SKM-1 (cell line): Measurements from ENCODE around the gene ENO3.

Experiments
- DNase-seq: peaks from one replicate; lab custom pipeline; 2025; ENCODE audit not compliant: unreplicated experiment; lab: John Stamatoyannopoulos, UW

Gene ENO3

GRCh38 chr17:4936436-4936835 is 14.5 kb upstream of the ENO3 start:
- no peak for DNase-seq

DNA sequence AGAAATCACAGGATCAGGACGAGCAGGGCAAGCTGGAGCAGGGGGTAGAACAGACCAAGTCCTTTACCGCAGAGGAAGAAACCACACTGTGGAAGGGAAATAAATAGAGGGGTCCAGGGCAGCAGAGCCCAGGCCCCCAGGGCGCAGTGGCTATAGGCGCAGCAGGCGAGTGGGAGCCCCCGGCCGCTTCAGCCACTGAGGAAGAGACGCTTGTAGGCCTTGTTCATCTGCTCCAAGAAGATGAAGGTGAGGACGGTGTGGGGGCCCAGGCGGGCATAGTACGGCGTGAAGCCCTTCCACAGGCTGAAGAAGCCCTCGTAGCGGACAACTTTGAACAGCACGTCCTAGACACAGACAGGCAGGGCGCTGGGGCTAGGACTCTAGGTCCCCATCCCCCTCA is 13.4 kb upstream of the ENO3 start:
- DNase-seq = no peak

DNA sequence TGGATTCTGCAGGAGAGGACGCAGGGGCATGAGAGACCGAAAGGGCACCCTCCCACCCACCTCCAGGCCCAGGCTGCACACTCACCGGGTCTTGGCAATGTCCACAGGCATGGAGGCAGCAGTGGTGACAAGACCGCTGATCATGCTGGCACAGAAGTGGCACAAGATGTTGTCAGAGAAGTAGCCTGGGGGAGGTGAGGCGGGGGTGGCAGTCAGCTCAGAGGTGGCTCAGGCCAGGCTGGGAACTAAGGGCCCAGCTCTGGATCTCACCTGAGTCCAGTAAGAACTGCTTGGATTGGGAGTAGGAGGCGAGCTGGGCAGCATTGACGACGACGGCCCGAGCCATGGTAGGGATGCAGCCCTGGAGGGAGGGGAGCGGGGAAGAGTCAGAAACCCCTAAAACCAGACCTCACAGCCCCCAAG is 12.8 kb upstream of the ENO3 start:
- no peak for DNase-seq

DNA sequence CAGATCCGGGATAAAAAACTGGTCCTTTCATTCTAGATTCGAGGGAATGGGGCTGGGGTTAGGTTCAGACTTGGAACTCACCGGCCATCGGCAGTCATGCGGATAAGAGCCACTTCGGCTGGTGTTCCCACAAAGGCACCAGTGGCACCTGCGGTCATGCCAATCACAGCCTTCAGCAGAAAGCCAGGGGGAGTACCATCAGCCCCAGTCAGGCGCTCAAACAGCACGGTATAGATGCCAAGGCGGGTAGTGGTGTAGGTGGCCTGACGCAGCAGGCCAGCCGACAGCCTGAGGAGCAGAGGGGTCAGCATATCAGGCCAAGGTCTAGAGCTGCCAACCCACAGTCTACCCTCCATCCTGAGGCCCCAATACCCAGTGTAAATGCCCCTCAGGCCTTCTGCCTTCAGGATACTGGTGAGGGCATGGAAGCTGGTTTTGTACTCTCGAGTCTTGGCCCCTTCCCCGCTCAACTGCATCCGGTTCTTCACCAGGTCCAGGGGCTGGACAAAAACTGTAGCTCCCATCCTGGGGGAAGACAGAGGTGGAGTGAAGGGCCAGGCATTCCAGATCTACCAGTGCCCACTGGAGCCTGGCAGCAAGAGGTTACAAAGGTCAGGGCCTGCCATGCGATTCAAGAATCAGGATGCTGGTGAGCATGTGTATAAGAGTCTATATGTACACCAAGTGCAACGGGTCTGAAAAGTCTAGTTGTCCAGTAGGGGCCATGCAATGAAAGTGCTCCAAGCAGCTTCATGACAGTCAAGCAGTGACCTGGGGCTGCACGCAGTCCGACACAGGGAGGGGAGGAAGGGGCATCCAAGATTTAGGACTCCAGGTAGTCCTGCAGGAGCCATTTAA is 12.0 kb upstream of the ENO3 start:
- no peak for DNase-seq

DNA sequence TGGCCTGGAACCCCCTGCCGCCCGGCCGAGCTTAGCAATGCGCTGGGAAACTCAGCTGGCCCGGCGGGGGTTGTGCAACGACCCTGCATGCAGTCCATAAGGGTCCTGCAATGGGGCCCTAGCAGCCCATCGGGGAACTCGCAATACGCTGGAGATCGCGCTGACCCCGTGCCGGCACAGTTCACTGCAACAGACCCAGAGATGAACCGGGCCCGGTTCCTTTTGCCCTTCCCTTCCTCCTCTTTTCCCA is 11.4 kb upstream of the ENO3 start:
- DNase-seq = no peak

- DNase-seq = peak; percentile 90
Observed at GRCh38 chr17:4939796-4940554, 10.9 kb upstream of the ENO3 start, which contains the start of the genes RNF167 and SLC25A11. Gene RNF167 (plus strand): TSS chr17:4940268. CDS start chr17:4940910, 642 bp downstream. Gene SLC25A11 (minus strand): TSS chr17:4940046. CDS start chr17:4939910, 136 bp downstream.

DNA sequence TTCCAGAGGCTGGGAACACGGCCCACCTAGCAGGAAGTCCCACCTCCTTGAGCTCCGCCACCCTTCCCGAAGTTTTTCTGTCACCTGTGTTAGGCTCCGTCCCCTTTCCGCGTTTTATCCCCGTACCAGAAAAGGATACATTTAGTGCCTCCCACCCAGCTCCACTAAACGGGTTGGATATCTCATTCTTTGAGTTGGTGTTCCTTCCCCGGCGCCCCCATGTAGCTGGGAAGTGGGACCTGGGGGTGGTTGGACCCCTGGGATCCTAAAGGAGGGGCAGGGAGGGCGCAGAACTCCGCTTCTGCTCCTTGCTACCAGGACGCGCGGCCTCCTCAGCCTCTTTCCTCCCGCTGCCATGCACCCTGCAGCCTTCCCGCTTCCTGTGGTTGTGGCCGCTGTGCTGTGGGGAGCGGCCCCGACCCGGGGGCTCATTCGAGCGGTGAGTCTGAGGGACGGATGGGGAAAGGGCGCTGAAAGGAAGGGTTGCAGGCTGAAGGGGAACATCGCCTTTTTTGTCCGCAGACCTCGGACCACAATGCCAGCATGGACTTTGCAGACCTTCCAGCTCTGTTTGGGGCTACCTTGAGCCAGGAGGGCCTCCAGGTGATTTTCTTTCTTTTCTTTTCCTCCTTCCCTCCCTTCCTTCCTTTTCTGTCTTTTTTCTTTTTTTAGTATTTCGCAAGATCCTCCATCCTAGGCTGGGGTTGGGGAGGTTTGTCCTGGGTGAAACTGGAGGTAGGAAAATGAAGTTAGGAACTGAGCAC is 10.2 kb upstream of the ENO3 start:
- DNase-seq = no peak

DNA sequence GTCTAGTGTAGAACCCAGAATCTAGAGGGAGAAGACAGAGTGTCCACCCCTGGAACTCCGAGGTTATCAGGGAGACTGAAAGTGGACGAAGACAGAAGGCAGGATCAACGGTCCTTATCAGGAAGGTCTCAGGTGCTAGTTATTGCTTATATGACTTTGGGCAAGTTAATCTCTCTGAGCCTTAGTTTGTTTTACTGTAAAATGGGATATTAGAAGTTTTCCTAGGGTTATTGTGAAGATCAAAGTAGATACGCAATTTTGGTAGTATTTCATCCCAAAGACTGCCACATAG is 9.7 kb upstream of the ENO3 start:
- DNase-seq = no peak

DNA sequence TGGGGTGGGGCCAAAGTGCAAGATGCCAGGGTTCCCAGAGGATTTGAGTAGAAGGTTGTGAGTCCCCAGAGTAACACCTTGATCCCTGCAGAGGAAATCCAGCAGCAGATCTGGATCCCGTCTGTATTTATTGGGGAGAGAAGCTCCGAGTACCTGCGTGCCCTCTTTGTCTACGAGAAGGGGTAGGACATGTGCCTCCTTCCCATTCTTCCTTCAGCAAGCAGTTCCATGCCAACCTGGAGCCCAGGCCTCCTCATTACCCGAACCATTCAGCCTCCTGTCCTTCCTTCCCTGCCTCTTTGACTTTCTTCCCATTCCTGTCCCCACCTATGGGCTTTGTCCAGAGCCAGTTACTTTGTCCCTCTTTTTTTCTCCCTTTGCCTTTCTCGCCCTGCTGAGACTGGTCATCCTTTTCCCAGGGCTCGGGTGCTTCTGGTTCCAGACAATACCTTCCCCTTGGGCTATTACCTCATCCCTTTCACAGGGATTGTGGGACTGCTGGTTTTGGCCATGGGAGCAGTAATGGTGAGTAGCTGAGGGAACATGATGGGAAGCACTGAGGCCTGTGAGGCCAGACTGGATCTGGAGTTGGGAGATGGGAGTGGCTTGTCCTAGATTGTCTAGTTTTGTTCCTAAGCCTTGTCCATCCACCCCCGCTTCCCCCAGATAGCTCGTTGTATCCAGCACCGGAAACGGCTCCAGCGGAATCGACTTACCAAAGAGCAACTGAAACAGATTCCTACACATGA is 8.0 kb upstream of the ENO3 start:
- DNase-seq = no peak

DNA sequence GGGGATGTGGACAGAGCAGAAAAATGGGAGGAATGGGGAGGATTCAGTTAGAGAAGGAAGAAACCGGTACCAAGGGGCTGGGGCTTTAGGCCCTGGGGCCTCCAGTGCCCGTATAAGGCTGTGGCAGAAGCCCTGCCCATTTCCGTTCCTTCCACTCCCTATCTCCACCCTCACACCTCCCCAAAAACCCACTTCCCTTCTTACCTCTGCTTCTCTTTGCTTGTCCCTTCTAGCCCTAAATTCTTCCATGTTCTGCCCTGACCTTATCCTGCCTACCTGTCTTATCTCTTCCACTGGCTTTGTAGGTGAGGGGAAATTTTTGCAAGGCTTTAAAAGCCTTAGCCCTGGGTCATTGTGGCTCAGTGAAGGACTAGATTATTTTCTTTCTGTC is 6.8 kb upstream of the ENO3 start:
- no peak for DNase-seq

DNA sequence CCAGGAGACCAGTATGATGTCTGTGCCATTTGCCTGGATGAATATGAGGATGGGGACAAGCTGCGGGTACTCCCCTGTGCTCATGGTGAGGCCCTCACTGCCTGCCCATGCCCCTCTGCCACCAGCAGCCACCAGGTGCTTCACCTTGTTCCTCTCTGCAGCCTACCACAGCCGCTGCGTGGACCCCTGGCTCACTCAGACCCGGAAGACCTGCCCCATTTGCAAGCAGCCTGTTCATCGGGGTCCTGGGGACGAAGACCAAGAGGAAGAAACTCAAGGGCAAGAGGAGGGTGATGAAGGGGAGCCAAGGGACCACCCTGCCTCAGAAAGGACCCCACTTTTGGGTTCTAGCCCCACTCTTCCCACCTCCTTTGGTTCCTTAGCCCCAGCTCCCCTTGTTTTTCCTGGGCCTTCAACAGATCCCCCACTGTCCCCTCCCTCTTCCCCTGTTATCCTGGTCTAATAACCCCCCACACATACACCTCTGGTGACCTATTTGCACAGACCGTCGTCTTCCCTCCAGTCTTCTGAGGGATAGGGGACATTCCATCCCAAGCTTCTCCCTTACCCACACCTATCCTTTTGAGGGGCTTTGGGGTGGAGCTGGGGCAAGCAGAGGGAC is 6.3 kb upstream of the ENO3 start:
- DNase-seq = no peak

- no peak for DNase-seq
Observed at GRCh38 chr17:4945176-4945943, 5.6 kb upstream of the ENO3 start.

DNA sequence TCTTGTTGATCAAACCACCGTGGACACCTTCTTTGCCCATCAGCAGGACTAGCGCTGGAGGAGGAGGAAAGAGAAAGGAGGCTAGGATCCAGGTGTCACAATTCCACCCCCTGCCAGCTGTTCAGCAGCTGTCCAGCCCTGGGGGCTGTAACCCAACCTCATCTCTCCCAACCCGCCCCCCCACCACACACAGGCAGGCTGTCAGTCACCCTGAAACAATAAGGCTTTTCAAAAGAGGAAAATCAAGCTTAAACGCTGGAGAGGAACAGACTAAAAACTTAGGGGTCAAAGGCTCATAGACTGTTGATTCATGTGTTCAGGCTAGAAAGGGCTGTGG is 5.0 kb upstream of the ENO3 start:
- DNase-seq = no peak

DNA sequence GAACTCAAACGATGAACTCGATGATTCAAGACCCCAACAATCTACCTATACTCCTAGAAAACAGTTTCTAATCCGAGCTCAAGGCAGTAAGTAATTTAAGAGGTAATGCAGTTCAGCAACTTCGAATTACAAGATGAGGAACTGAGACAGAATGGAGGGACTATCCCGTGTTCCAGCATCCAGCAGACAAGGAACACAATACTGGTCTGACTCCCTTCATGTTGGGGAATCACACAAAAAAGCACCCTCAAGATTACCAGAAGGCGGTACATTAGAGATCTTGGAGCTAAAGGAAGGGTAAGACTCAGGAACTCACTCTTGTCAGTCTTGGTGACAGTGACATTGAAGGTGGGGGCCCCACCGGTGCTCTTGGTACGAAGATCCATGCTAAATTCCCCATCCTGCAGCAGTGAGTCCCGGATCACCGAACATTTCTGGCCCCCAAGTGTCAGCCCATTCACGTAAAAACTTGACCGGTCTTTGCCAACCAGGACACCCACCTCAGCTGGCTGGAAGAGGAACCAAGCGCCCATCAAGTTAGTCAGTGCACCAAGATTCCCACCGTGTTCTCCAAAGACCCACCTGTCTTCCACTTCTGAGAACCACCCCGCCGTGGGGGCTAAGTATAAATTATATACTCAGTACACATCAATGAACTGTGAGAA is 4.5 kb upstream of the ENO3 start:
- no peak for DNase-seq

GRCh38 chr17:4947010-4947410 is 3.9 kb upstream of the ENO3 start:
- DNase-seq = no peak

GRCh38 chr17:4947411-4948165 is 3.3 kb upstream of the ENO3 start:
- DNase-seq = no peak

DNA sequence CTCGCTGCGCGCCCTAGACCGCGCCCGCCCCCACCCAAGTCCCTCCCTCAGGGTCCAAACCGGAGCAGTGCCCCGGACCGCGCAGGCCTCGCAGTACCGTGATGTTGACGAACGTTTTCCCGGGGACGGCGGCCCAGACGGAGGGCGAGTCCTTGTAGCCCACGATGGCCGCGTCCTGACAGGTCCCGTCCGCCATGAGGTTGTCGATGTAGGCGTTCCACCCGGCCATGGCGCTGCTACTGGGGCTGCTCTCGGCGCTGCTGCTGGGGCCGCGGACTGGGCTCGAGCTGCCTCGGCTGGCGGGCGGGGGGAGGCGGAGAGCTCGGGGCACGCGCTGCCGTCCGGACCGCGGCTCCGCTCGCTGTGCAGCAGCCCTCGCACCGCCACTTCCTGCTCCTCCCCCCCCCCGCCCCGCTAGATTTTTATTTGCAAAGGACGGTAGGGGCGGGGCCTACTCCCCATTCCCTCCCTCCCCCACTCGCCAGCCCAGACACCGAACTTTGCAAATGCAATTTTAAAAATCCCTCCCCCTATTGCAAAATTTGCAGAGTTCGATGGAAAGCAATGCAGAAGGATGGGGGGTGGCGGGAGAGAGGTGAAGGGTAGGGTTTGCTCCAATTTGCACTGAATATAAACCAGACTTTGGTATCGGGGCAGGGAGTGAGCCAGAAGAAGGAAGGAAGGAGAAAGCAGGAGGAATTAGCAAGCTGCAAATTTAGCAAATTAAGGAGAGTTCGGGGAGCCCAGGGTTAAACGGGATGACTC is 2.6 kb upstream of the ENO3 start, which contains the start of gene PFN1:
PFN1 (minus strand) TSS at position 365 of the 765 bp plus-strand sequence; CDS start at position 229, 136 bp downstream.
- DNase-seq = peak; percentile 70

DNA sequence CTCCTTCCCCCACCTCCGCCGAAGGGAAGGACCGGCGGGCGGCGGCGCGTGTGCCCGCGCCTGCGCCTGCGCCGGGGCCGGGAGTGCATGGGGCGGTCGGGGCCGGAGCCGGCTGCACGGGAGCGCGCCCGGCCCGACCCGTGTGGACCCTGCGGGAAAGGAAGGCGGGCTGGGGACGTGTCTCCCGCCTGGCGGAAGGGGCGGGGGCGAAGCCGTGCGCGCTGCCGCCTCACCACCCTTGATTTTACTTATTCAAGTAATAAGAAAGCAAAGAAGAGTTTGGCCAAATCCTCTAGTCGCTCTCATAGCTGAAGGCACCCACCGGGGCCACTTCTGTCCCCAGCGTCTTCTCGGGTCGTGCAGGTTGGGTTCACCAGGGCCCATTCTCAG is 2.0 kb upstream of the ENO3 start:
- no peak for DNase-seq
